PC-9 (cell line): ENCODE data around the gene ALMS1.

ENCODE experiments used
- CTCF ChIP-seq: fragments of 200-600 bp; sonication (generic); conservative IDR thresholded peaks from 2 replicates; pipeline ENCODE4 v1.6.1; 2017; ENCODE audit warnings: mixed run types, antibody characterized with exemption, mild to moderate bottlenecking, moderate library complexity
- EZH2 ChIP-seq: fragments of 200-600 bp; sonication (generic); IDR thresholded peaks from 2 replicates; pipeline ENCODE4 v1.8.0; 2017; ENCODE audit warnings: antibody characterized with exemption, low read depth

DNA sequence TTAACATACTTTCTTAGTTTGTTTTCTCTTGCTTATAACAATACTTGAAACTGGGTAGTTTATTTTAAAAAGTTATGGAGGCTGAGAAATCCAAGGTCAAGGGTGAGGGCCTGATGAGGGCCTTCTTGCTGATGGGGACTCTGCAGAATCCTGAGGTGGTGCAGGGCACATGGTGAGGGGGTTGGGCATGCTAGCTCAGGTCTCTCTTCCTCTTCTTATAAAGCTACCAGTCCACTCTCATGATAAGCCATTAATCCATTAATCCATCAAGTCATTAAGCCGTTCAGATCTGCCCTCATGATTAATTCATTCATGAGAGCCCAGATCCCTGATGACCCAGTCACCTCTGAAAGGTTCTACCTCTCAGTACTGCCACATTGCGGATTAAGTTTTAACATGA, 21.4 kb downstream of the ALMS1 start:
- TF ChIP-seq CTCF, result no peak
- TF ChIP-seq EZH2, result no peak
